GM18858 (cell line): ENCODE measurements around the gene TUNAR.

Experiments
- ATAC-seq: cut with Tn5 transposase; IDR thresholded peaks from one replicate; pipeline ENCODE4 v1.9.1; 2021; ENCODE audit not compliant: unreplicated experiment

TUNAR gene

DNA sequence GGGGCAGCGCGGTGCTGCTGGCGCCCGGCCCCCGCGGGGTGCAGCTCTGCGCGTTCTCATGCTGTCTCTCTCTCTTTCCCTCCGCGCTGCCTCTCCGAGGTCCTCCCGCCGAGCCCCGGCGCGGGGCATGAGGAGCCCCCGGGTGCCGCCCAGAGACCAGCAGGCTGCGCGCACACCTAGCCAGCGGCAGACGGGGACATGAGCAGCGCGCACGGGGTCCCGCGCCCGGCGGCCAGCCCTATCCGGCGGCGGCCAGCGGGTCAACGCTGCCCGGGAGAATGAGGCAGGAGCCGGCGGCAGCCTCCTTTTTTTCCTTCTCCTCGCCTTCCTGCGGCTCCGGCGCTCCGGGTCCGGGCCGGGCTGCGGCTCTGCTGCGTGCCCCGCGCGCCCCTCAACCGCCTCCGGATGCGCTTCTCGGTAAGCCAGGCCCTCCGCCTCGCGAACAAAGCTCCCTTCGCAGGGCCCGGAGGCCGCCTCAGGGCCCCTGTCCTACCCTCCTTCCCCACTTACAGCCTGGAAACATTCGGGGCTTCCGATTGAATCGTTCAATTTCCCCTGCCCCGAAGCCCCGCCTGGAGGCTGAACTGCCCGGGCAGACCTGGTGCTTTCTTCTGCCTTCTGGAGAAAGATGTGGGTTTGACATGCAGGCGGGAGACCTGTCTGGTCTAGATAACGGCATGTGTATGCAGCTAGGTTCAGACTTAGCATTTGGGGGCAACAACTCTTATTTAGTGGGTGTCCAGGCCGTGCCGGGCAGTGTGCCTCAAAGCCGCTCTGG, at the start of gene TUNAR:
Gene TUNAR (plus strand): TSS at position 72 of the 778 bp plus-strand sequence.
- ATAC-seq: no peak

DNA sequence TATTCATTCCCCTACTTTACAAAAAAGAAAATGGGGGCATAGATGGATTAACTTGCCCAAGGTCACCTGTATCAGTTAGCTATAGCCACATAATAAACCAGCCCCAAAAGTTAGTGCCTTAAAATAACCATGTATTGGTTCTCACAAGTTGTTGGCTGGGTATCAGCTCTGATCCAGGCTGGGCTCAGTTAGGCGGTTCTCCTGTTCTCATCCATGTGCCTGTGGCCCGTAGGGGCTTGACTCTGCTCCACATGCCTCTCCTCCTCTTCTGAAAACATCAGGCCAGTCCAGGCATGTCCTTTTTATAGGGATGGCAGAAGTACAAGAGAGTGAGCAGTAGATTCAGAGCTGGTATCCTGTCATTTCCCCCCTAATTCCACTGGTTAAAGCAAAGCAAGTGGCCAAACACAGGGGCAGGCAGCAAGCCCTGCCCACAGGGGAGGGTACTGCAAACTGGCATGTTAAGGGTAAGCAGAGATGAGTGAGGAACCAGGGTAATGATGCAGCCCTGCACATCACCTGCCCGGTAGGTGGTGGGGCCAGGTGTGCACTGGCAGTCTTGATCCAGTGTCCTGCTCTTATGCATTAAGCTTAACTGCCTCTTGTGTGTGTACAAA, 47.9 kb upstream of the TUNAR start:
- no peak for ATAC-seq

DNA sequence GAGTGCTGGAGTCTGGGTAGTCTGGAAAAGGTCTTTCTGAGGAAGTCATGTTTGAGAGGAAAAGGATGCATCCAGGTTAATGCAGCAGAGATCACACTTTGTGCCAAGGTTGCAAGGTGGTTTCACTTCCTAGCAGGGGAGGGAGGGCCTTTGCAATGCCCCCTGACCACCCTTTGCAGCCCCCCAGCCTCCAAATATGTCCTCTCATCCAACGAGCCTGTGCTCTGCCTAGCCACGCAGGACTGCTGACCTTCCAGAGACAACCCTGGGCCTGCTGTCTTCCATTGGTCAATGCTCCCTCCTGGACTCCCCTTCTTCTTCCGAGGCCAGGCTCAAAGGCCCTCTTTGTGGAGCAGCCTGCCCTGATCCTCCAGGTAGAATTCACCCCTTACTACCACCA, 47.3 kb upstream of the TUNAR start:
- no peak for ATAC-seq

- no peak for ATAC-seq
These were observed 46.2 kb upstream of the TUNAR start for GRCh38 chr14:95830386-95830785.

DNA sequence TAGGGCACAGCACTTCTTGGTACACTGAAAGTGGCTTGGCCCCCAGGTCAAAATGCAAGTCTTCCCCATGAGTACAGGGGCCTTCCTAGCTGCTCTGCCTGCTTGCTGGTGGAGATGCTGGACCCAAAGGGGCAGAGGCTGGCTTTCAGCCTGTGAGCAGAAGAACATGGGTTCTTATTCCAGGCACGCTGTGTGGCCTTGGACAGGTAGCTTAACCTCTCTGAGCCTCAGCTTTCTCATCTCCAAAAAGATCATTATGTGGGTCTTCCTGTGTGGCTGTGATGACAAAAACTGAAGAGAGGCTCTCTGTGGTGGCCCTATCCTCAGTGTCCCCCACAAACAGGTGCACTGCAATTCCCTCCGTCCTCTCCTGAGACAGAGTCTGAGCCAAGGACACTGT, 45.6 kb upstream of the TUNAR start:
- no peak for ATAC-seq

- no peak for ATAC-seq
These were observed 45.2 kb upstream of the TUNAR start for GRCh38 chr14:95831468-95831867.

GRCh38 chr14:95832012-95832411, 44.6 kb upstream of the TUNAR start:
- ATAC-seq: no peak

- no peak for ATAC-seq
These were observed 43.2 kb upstream of the TUNAR start for GRCh38 chr14:95833429-95833828.

GRCh38 chr14:95834496-95834895, 42.1 kb upstream of the TUNAR start:
- no peak for ATAC-seq

- ATAC-seq: no peak
These were observed 41.4 kb upstream of the TUNAR start for GRCh38 chr14:95835121-95835730.

DNA sequence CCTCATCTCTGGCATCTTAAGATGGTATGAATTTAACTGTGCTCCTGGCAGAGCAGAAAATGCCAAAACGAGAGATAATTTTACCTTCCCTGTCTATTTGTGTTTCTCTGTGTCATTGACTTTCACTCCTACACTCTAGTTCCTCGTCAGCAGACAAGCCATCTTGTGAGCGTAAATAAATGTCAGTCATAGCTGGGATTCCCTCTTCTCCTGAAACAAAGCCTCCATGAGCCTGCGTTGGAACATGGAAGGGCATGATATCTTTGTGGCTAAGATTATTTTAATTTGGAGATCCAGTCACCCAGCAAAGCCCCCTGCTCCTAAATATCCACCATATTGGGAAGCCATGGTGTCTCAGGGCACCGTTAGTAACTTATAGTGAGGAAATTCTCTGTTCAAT, 37.8 kb upstream of the TUNAR start:
- ATAC-seq: no peak

- ATAC-seq: no peak
These were observed 36.4 kb upstream of the TUNAR start for GRCh38 chr14:95840094-95840700.

GRCh38 chr14:95841668-95842067, 35.0 kb upstream of the TUNAR start:
- ATAC-seq: no peak

- ATAC-seq: no peak
These were observed 26.9 kb upstream of the TUNAR start for GRCh38 chr14:95849761-95850160.

- no peak for ATAC-seq
These were observed 26.2 kb upstream of the TUNAR start for GRCh38 chr14:95850429-95850828.

GRCh38 chr14:95855606-95856005, 21.0 kb upstream of the TUNAR start:
- no peak for ATAC-seq

DNA sequence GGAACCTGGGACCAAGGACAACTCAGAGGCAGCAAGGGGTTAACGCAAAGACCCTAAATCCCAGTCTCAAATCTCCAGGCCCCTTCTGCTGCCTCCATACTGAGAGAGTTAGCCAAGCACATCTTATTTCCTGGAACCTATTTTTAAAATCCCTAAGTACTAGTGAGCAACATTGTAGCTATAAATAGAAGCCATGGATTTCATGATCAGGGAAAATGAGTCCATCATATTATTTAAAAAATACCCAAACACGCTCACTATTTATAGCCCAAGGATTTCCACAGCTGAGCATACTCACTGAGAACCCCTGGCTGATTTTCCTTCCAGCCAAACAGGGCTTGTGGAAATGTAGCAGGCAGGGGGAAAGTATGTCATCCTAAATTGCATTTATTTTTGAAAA, 19.4 kb upstream of the TUNAR start:
- ATAC-seq: no peak

GRCh38 chr14:95858893-95859292, 17.7 kb upstream of the TUNAR start:
- no peak for ATAC-seq

GRCh38 chr14:95862243-95862642, 14.4 kb upstream of the TUNAR start:
- no peak for ATAC-seq

DNA sequence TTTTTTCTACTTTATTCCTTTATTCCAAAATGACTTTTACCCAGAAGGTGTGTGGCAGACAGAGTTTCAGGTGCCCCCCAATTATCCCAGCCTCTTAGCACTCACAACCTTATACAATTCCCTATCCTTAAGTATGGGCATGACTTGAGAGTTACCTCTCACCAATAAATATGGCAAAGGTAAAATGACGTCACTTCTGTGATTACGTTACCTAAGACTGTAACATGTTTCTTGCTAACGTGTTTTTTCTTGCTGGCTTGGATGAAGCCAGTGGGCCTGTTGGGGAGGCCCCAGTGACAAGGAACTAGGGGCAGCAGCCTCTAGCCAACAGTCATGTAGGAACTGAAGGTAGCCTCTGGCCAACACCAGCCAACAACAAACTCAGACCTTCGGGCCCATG, 13.3 kb upstream of the TUNAR start:
- ATAC-seq: no peak

DNA sequence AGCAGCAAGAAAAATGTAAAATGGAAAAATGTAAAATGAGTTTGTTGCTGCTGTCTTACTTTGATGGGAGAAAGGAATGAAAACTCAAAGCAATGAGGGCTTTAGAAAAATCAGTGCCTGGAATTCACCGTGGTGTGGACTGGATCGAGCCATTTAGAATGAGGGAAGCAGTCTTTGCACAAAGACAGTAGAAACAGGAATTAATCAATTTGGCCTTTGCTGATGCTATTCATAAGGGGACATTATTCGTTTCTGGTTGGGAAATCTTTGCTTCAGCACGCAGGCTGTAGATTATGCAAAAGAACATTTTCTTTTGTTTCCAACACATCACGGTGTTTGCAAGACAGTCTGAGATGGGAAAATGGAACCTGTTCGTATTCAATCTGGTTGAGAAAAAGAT, 6.9 kb upstream of the TUNAR start:
- ATAC-seq: no peak

DNA sequence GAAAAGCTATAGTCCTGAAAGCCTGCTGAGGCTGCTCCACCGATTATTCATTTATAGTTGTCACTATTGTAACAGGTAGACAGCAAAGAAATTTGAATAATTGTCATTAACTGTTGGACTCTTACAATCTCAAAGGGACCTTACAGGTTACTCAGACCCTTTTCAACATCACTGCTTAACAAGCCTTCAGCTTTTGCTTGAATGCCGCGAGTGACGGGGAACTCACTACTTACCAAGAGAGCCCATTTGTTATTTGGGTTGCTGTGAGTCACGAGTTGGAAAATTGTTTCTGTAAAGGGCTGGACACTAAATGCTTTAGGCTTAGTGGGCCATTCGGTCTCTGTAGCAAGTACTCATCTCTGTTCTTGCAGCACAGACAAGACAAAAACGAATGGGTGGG, 5.9 kb upstream of the TUNAR start:
- ATAC-seq: no peak
